ENCODE results near the gene CASKIN1. TPM values are rescaled to one million over a fixed set of nuclear protein-coding genes. Genes with fewer than 3 reads are reported as not detected.

Gene CASKIN1
- polyA plus RNA-seq, 1 donor (not counting 4 experiments of a cell fraction or from before 2014, with no cell fraction given) = 0.04 TPM

DNA sequence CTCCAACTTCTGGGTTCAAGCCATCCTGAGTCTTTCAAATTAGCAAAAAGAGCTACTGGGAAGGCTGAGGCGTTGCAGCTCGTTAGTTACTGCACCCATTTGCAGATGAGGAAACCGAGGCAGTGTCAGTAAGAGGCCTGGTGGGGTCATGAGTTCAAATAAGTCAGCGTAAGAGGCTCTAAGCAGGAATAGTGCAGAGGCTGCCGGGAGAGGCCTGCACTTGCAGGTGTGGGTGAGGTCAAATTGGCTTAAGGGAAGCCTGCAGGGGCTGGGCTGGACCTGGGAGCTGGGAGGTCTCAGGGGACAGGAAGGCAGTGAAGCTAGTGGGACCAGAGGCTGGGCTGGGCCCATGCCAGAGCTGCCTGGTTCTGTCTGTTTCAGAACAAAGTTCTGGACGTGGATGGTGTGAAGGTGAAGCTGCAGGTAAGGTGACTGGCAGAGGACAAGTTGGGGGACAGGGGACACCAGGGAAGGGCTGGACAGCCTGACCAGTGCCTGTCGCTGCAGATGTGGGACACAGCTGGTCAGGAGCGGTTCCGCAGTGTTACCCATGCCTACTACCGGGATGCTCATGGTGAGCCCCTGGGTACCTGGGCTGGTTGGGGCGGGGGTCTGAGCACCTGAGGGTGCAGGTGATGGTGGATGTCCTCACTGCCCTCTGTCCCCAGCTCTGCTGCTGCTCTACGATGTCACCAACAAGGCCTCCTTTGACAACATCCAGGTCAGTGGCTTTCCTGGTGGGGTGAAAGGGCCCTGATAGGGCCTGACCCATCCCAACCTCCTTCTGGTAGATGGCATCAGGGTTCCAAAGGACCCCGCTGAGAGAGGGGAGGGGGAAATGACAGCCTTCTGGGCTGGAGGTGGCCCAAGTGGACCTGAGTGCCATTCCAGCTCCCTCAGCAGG lies 45.0 kb downstream of the CASKIN1 start:
- H3K4me2 ChIP-seq (ENCODE audit: control insufficient read depth, extremely low read depth, insufficient read depth, low read depth, low read length) = peak overlapping the region; percentile 11
- H3K9me1 ChIP-seq (ENCODE audit: control insufficient read depth, extremely low read depth, insufficient read depth, low read length) = peaks cover 4% of the 10 kb centered on the region
- peaks cover 34% of the 10 kb centered on the region for H4K20me1 ChIP-seq (ENCODE audit: control insufficient read depth, extremely low read depth, insufficient read depth, low read length)
- peak overlapping the region; percentile 33 for H3K9ac ChIP-seq (ENCODE audit: control insufficient read depth, extremely low read depth, insufficient read depth, low read length)
- TF ChIP-seq, protein P1, sequence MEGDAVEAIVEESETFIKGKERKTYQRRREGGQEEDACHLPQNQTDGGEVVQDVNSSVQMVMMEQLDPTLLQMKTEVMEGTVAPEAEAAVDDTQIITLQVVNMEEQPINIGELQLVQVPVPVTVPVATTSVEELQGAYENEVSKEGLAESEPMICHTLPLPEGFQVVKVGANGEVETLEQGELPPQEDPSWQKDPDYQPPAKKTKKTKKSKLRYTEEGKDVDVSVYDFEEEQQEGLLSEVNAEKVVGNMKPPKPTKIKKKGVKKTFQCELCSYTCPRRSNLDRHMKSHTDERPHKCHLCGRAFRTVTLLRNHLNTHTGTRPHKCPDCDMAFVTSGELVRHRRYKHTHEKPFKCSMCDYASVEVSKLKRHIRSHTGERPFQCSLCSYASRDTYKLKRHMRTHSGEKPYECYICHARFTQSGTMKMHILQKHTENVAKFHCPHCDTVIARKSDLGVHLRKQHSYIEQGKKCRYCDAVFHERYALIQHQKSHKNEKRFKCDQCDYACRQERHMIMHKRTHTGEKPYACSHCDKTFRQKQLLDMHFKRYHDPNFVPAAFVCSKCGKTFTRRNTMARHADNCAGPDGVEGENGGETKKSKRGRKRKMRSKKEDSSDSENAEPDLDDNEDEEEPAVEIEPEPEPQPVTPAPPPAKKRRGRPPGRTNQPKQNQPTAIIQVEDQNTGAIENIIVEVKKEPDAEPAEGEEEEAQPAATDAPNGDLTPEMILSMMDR (optimal IDR thresholded peaks at IDR 0.05 in 1 of 3, IDR thresholded peaks at IDR 0.05 in 1 of 3, conservative IDR thresholded peaks at IDR 0.05 in 1 of 3; ENCODE audit: extremely low read depth in 1 of 3, insufficient read depth in 2 of 3, low read length in 3 of 3) = no peak
- TF ChIP-seq EZH2 (IDR thresholded peaks at IDR 0.05; ENCODE audit: low read length) = no peak
- no peak for DNase-seq (ENCODE audit: low read depth, low spot score)
- no peaks in the 10 kb centered on the region for H3K9me3 ChIP-seq (ENCODE audit: control insufficient read depth, low read depth, low read length)
- FAIRE-seq = no peak
- H3K36me3 ChIP-seq (ENCODE audit: control insufficient read depth in 2 of 2, extremely low read depth in 1 of 2, insufficient read depth in 2 of 2, low read length in 2 of 2) = peaks cover 13 to 31% of the 10 kb centered on the region in 2 experiments
- no peak overlapping the region for H3K4me3 ChIP-seq (ENCODE audit: control insufficient read depth in 2 of 3, extremely low read depth in 1 of 3, insufficient read depth in 2 of 3, low read depth in 1 of 3, low read length in 3 of 3)
- H2AFZ ChIP-seq (ENCODE audit: control insufficient read depth, low read length) = no peak overlapping the region
- H3K27ac ChIP-seq (ENCODE audit: control insufficient read depth, insufficient read depth, low read length) = no peak overlapping the region
- H3K79me2 ChIP-seq (ENCODE audit: control insufficient read depth, insufficient read depth, low read length) = peaks cover 32% of the 10 kb centered on the region
- H3K27me3 ChIP-seq (ENCODE audit: control insufficient read depth, extremely low read depth, insufficient read depth, low read length) = no peaks in the 10 kb centered on the region
- H3K4me1 ChIP-seq (ENCODE audit: control insufficient read depth, extremely low read depth, insufficient read depth, low read length) = peaks cover 42% of the 10 kb centered on the region
- dilution Hi-C loops (cut with MboI; ENCODE audit: extremely low pct_ligation_motif_present, low sequenced_read_pairs) = no loop called here

GRCh38 chr16:2150418-2151187 lies 45.8 kb downstream of the CASKIN1 start:
- Histone ChIP-seq H3K9me1 (ENCODE audit: control insufficient read depth, extremely low read depth, insufficient read depth, low read length) (peaks cover 4% of the 10 kb centered on the region), H3K9me3 (ENCODE audit: control insufficient read depth, low read depth, low read length) (no peaks in the 10 kb centered on the region), H3K4me3 (ENCODE audit: control insufficient read depth in 2 of 3, extremely low read depth in 1 of 3, insufficient read depth in 2 of 3, low read depth in 1 of 3, low read length in 3 of 3) (no peak overlapping the region), H3K36me3 (ENCODE audit: control insufficient read depth in 2 of 2, extremely low read depth in 1 of 2, insufficient read depth in 2 of 2, low read length in 2 of 2) (peaks cover 13 to 31% of the 10 kb centered on the region in 2 experiments), H4K20me1 (ENCODE audit: control insufficient read depth, extremely low read depth, insufficient read depth, low read length) (peaks cover 34% of the 10 kb centered on the region), H3K4me2 (ENCODE audit: control insufficient read depth, extremely low read depth, insufficient read depth, low read depth, low read length) (peak overlapping the region; percentile 11), H3K27ac (ENCODE audit: control insufficient read depth, insufficient read depth, low read length) (no peak overlapping the region), H2AFZ (ENCODE audit: control insufficient read depth, low read length) (no peak overlapping the region), H3K4me1 (ENCODE audit: control insufficient read depth, extremely low read depth, insufficient read depth, low read length) (peaks cover 42% of the 10 kb centered on the region), H3K27me3 (ENCODE audit: control insufficient read depth, extremely low read depth, insufficient read depth, low read length) (no peaks in the 10 kb centered on the region), H3K9ac (ENCODE audit: control insufficient read depth, extremely low read depth, insufficient read depth, low read length) (peak overlapping the region; percentile 7), H3K79me2 (ENCODE audit: control insufficient read depth, insufficient read depth, low read length) (peaks cover 26% of the 10 kb centered on the region)
- dilution Hi-C loops (cut with MboI; ENCODE audit: extremely low pct_ligation_motif_present, low sequenced_read_pairs) = no loop called here
- FAIRE-seq (no peak), DNase-seq (ENCODE audit: low read depth, low spot score) (no peak)
- TF ChIP-seq, protein P1 (optimal IDR thresholded peaks at IDR 0.05 in 1 of 3, IDR thresholded peaks at IDR 0.05 in 1 of 3, conservative IDR thresholded peaks at IDR 0.05 in 1 of 3; ENCODE audit: extremely low read depth in 1 of 3, insufficient read depth in 2 of 3, low read length in 3 of 3) = peak in 2 of 3 experiments; percentile 8 to 10
- no peak for TF ChIP-seq EZH2 (IDR thresholded peaks at IDR 0.05; ENCODE audit: low read length)

All from keratinocyte (primary cell).